ENCODE measurements around the gene FZD2. TPM values are rescaled to one million over a fixed set of nuclear protein-coding genes. Genes with fewer than 3 reads are reported as not detected.

Gene FZD2
- total and polyA plus RNA-seq, 2 donors, result 0.80 to 1.7 TPM

DNA sequence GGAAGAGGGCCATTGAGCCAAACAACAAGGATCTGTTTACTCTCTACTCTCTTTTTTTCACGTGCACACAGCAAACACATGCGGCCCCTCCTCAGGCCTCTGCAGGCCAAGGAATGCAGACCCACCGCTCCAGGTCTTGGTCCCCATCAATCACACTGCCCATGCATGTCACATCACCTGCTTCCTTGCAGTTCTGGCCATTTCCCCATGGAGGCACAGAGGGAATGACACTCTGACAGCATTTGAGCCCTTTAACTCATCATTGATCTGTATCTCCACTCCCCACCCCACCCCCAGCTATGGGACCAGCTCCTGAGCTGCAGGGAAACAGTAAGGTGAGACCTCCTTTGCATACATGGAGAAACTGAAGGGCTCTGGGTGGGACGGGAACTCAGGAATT lies 53.0 kb downstream of the FZD2 start:
- WGBS, result 80% methylated on average over 4 of the region's 4 CpGs
- H3K4me1 ChIP-seq (ENCODE audit: control insufficient read depth in 2 of 2, insufficient read depth in 2 of 2, low read length in 2 of 2), result no peaks in the 10 kb centered on the region
- H3K36me3 ChIP-seq (ENCODE audit: control insufficient read depth in 2 of 2, insufficient read depth in 2 of 2, low read length in 1 of 2), result no peaks in the 10 kb centered on the region
- H3K4me3 ChIP-seq (ENCODE audit: low read length in 2 of 2), result no peak overlapping the region
- DNase-seq (ENCODE audit: low read depth in 6 of 9, low spot score in 9 of 9), result no peak
- H3K9me3 ChIP-seq (ENCODE audit: control insufficient read depth in 2 of 2, insufficient read depth in 1 of 2, low read length in 1 of 2), result no peaks in the 10 kb centered on the region
- H3K27ac ChIP-seq (ENCODE audit: low read depth in 1 of 2, low read length in 1 of 2), result no peak overlapping the region
- H3K27me3 ChIP-seq (ENCODE audit: control insufficient read depth in 2 of 2, insufficient read depth in 1 of 2, low read length in 1 of 2), result peaks cover 0 to 11% of the 10 kb centered on the region in 2 donors

Other genes starting within 250 kb of the FZD2 start
- 0.99 TPM for gene RUNDC3A, start 248.9 kb upstream of the FZD2 start, total RNA-seq
- 4.9 TPM for gene RUNDC3A, start 248.9 kb upstream of the FZD2 start, polyA plus RNA-seq
- 46.9 TPM for gene SLC25A39, start 232.7 kb upstream of the FZD2 start, total RNA-seq
- gene SLC25A39, start 232.7 kb upstream of the FZD2 start, polyA plus RNA-seq, result 93.8 TPM
- 74.8 TPM for gene GRN, start 212.2 kb upstream of the FZD2 start, total RNA-seq
- 93.0 TPM for gene GRN, start 212.2 kb upstream of the FZD2 start, polyA plus RNA-seq
- 1.4 TPM for gene FAM171A2, start 193.6 kb upstream of the FZD2 start, total RNA-seq
- 0.39 TPM for gene FAM171A2, start 193.6 kb upstream of the FZD2 start, polyA plus RNA-seq
- 0.38 TPM for gene ITGA2B, start 167.8 kb upstream of the FZD2 start, total RNA-seq
- 0.41 TPM for gene ITGA2B, start 167.8 kb upstream of the FZD2 start, polyA plus RNA-seq
- 12.7 TPM for gene GPATCH8, start 54.1 kb upstream of the FZD2 start, total RNA-seq
- 11.1 TPM for gene GPATCH8, start 54.1 kb upstream of the FZD2 start, polyA plus RNA-seq
- gene MEIOC, start 99.0 kb downstream of the FZD2 start, total RNA-seq, result 0.09 TPM
- gene MEIOC, start 99.0 kb downstream of the FZD2 start, polyA plus RNA-seq, result 0.05 TPM
- gene CCDC43, start 132.3 kb downstream of the FZD2 start, total RNA-seq, result 22.8 TPM
- 19.3 TPM for gene CCDC43, start 132.3 kb downstream of the FZD2 start, polyA plus RNA-seq
- 3.5 TPM for gene DBF4B, start 151.2 kb downstream of the FZD2 start, total RNA-seq
- gene DBF4B, start 151.2 kb downstream of the FZD2 start, polyA plus RNA-seq, result 5.2 TPM
- gene ADAM11, start 201.5 kb downstream of the FZD2 start, total RNA-seq, result 0.33 TPM
- 1.3 TPM for gene ADAM11, start 201.5 kb downstream of the FZD2 start, polyA plus RNA-seq